Ureter (tissue), 1 donor: ENCODE measurements around the gene VEGFD. TPM values are rescaled to one million over a fixed set of nuclear protein-coding genes. Genes with fewer than 3 reads are reported as not detected.

Source experiments
- DNase-seq: peaks from one replicate; pipeline ENCODE4 v3.0.0-alpha.2; 2020; ENCODE audit warnings: low spot score
- total RNA-seq: library from RNA; stranded (reverse); gene quantifications from one replicate; pipeline ENCODE4 v1.2.4, GENCODE V29; 2023
- donor health status: DM: yes; HTN: yes; CAD: no.

Gene VEGFD
- 4.1 TPM for total RNA-seq

- no peak for DNase-seq
These were observed at the start of gene VEGFD for GRCh38 chrX:15384304-15384703. Gene VEGFD, minus strand, starts transcription at chrX:15384413. Its CDS starts 467 bp downstream, at chrX:15383946.

GRCh38 chrX:15430584-15430983 lies 46.4 kb upstream of the VEGFD start:
- no peak for DNase-seq

- DNase-seq = no peak
These were observed 45.9 kb upstream of the VEGFD start for GRCh38 chrX:15430076-15430475.

GRCh38 chrX:15425024-15425423 lies 40.8 kb upstream of the VEGFD start:
- DNase-seq = no peak

- DNase-seq = no peak
These were observed 34.5 kb upstream of the VEGFD start for GRCh38 chrX:15418707-15419181.

GRCh38 chrX:15418041-15418706 lies 34.0 kb upstream of the VEGFD start:
- no peak for DNase-seq

- no peak for DNase-seq
These were observed 32.1 kb upstream of the VEGFD start for GRCh38 chrX:15416133-15416993.

- DNase-seq = no peak
These were observed 28.9 kb upstream of the VEGFD start for GRCh38 chrX:15413101-15413500.

- no peak for DNase-seq
These were observed 26.7 kb upstream of the VEGFD start for GRCh38 chrX:15410947-15411346.

- DNase-seq = no peak
These were observed 26.2 kb upstream of the VEGFD start for GRCh38 chrX:15410430-15410829.

GRCh38 chrX:15405846-15406245 lies 21.6 kb upstream of the VEGFD start:
- DNase-seq = no peak

- no peak for DNase-seq
These were observed 20.3 kb upstream of the VEGFD start for GRCh38 chrX:15404401-15405096.

- DNase-seq = no peak
These were observed 17.2 kb upstream of the VEGFD start for GRCh38 chrX:15401378-15401777.

GRCh38 chrX:15399962-15400391 lies 15.8 kb upstream of the VEGFD start:
- DNase-seq = no peak

- DNase-seq = no peak
These were observed 14.7 kb upstream of the VEGFD start for GRCh38 chrX:15398874-15399273.

GRCh38 chrX:15395789-15396188 lies 11.6 kb upstream of the VEGFD start:
- no peak for DNase-seq

GRCh38 chrX:15391850-15392249 lies 7.6 kb upstream of the VEGFD start:
- DNase-seq = no peak

GRCh38 chrX:15382813-15383212 lies 1.4 kb downstream of the VEGFD start:
- no peak for DNase-seq

- DNase-seq = no peak
These were observed 7.3 kb downstream of the VEGFD start for GRCh38 chrX:15376956-15377355.

GRCh38 chrX:15373976-15374375 lies 10.2 kb downstream of the VEGFD start:
- no peak for DNase-seq

GRCh38 chrX:15366506-15367352 lies 17.5 kb downstream of the VEGFD start:
- DNase-seq = no peak
